A549 (cell line): ENCODE data around the gene MORN1. TPM values are rescaled to one million over a fixed set of nuclear protein-coding genes. Genes with fewer than 3 reads are reported as not detected.

ENCODE experiments used
- ATAC-seq, 2 experiments: fragments of 200-7000 bp in 1 of 2; fragments of >200 bp in 1 of 2; cut with Nextera tagmentation in 1 of 2; cut with Tn5 transposase in 1 of 2; 3 replicates each; pipeline versions ENCODE4 v1.8.0 to v1.9.1; 2018 to 2020; ENCODE audit warnings: mild to moderate bottlenecking in 1 of 2, moderate library complexity in 1 of 2
- CTCF ChIA-PET: fragments of 300-600 bp; sonication (Branson Sonifier 250); formaldehyde crosslinking; extraction: SDS; loops from one replicate; lab custom pipeline; 2021; ENCODE audit warnings: antibody characterized with exemption, inconsistent platforms; lab: Yijun Ruan, JAX
- POLR2A ChIA-PET: fragments of 350-600 bp; formaldehyde crosslinking; extraction: SDS; loops from one replicate; lab custom pipeline; 2021; ENCODE audit warnings: antibody characterized with exemption, inconsistent platforms; lab: Yijun Ruan, JAX
- DNase-seq, 2 experiments: peaks; one replicate each; pipeline versions ENCODE4 v3.0.0 to v3.0.0-alpha.2; 2011 to 2016; ENCODE audit warnings: low read depth in 1 of 2, low spot score in 1 of 2
- FAIRE-seq: peaks from 2 replicates; lab custom pipeline; 2011; peaks lifted over from hg19 to GRCh38; lab: Jason Lieb, UNC
- H3K27ac ChIP-seq, 2 experiments: fragments of >200 bp; sonication (Bioruptor Twin); formaldehyde crosslinking; 3 replicates each; pipeline ENCODE4 v1.5.1; 2016 to 2017
- H3K4me1 ChIP-seq: fragments of >200 bp; sonication (Bioruptor Twin); formaldehyde crosslinking; 3 replicates; pipeline ENCODE4 v1.6.1; 2016
- H3K4me2 ChIP-seq: fragments of >200 bp; sonication (Bioruptor Twin); formaldehyde crosslinking; 3 replicates; pipeline ENCODE4 v1.6.1; 2016
- H3K4me3 ChIP-seq: fragments of >200 bp; sonication (Bioruptor Twin); formaldehyde crosslinking; 3 replicates; pipeline ENCODE4 v1.5.1; 2016
- H3K9me3 ChIP-seq: fragments of >200 bp; sonication (Bioruptor Twin); formaldehyde crosslinking; 3 replicates; pipeline ENCODE4 v1.6.1; 2016
- CHD2 ChIP-seq: fragments of 150-350 bp; IDR thresholded peaks from 2 replicates; pipeline ENCODE4 v1.6.1; 2014; ENCODE audit warnings: low read length; ENCODE audit not compliant: partially characterized antibody
- EHF ChIP-seq: fragments of 250-450 bp; sonication (Bioruptor Pico); IDR thresholded peaks from 2 replicates; pipeline ENCODE4 v1.5.0; 2020; ENCODE audit warnings: mild to moderate bottlenecking
- HEYL ChIP-seq: fragments of 250-450 bp; sonication (Bioruptor Pico); IDR thresholded peaks from 2 replicates; pipeline ENCODE4 v1.8.0; 2021; ENCODE audit warnings: mild to moderate bottlenecking, moderate library complexity
- JUN ChIP-seq, 2 experiments: fragments of >200 bp; sonication (Bioruptor Twin); formaldehyde crosslinking; IDR thresholded peaks; 2 replicates in 1 of 2; 3 replicates in 1 of 2; pipeline ENCODE4 v1.6.1; 2016 to 2017
- KDM5A ChIP-seq: fragments of 200-600 bp; sonication (generic); IDR thresholded peaks from 2 replicates; pipeline ENCODE4 v1.6.1; 2016; ENCODE audit warnings: antibody characterized with exemption, mild to moderate bottlenecking
- MYC ChIP-seq: IDR thresholded peaks from 2 replicates; pipeline ENCODE4 v1.6.1; 2012; ENCODE audit warnings: mild to moderate bottlenecking, inconsistent platforms, low read length, improper control_type of control experiment, borderline replicate concordance
- PHF8 ChIP-seq: fragments of 200-600 bp; sonication (generic); IDR thresholded peaks from 2 replicates; pipeline ENCODE4 v1.6.1; 2016; ENCODE audit warnings: low read depth, mild to moderate bottlenecking, antibody characterized with exemption, moderate library complexity, borderline replicate concordance
- RCOR1 ChIP-seq: fragments of 150-350 bp; IDR thresholded peaks from 2 replicates; pipeline ENCODE4 v1.6.1; 2014; ENCODE audit warnings: antibody characterized with exemption, low read length, low read depth
- RFX5 ChIP-seq: fragments of 450-650 bp; IDR thresholded peaks from 2 replicates; pipeline ENCODE4 v1.7.1; 2014; ENCODE audit warnings: antibody characterized with exemption, mild to moderate bottlenecking, moderate library complexity
- RNF2 ChIP-seq: fragments of 200-600 bp; sonication (generic); IDR thresholded peaks from 2 replicates; pipeline ENCODE4 v1.6.1; 2016; ENCODE audit warnings: low read depth, mild to moderate bottlenecking, antibody characterized with exemption, moderate library complexity, borderline replicate concordance
- TP53 ChIP-seq: fragments of 250-450 bp; sonication (Bioruptor Pico); IDR thresholded peaks from 2 replicates; pipeline ENCODE4 v1.5.0; 2021; ENCODE audit warnings: mild to moderate bottlenecking, moderate library complexity
- WGBS: methylation state at CpG from one replicate; pipeline ENCODE4 v1.1.6; 2017; ENCODE audit errors: missing lambda C conversion rate; 5-methylcytosine and 5-hydroxymethylcytosine counted together
- polyA plus RNA-seq, 4 experiments: library from polyadenylated mRNA; depleted of rRNA in 3 of 4; stranded (reverse); fragments of >200 nt; fragmentation: RNase III in 1 of 4; extraction: RNeasy Plus Mini Kit Qiagen cat#74134 plus additional on column Dnase treatment in 1 of 4; gene quantifications; 2 replicates in 3 of 4; 3 replicates in 1 of 4; pipeline ENCODE4 v1.2.3, GENCODE V29; 2011 to 2017
- TF ChIP-seq, protein P1 (sequence below): fragments of >200 bp; sonication (Bioruptor Twin); formaldehyde crosslinking; IDR thresholded peaks from 2 replicates; pipeline ENCODE4 v1.6.1; 2016
- TF ChIP-seq, protein P2 (sequence below): fragments of 250-450 bp; sonication (Bioruptor Pico); IDR thresholded peaks from 2 replicates; pipeline ENCODE4 v1.5.0; 2020; ENCODE audit warnings: low read depth, mild to moderate bottlenecking, moderate library complexity
- TF ChIP-seq, protein P3 (sequence below): fragments of >200 bp; sonication (Bioruptor Twin); formaldehyde crosslinking; IDR thresholded peaks from 3 replicates; pipeline ENCODE4 v1.5.1; 2016

The MORN1 gene
- polyA plus RNA-seq, 2 of the 4 experiments (the other 2 are of a cell fraction): 6.9 to 8.9 TPM

DNA sequence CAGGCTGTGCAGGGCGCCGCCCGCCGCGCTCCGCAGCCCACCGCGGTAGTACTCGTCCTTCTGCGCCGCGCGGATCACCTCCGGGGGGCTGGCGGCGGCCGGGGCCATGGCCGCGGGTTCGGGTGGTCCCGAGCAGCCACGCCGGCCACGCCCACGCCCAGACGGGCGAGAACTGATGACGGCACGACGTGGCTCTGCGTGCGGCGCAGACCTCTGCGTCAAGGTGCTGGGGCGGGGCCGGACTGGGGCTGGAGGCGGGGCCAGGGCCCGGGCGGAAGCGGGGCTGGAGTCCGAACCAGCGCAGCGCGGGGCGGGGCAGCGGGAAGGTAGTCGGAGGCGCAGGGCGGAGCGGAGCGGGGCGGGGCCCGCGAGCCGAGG is 21.0 kb upstream of the MORN1 start, which contains the start of gene PEX10:
TSS of gene PEX10 (minus strand) at position 170 of the 378 bp plus-strand sequence. CDS start at position 108, 62 bp downstream.
- DNase-seq: peak; percentile 56 to 93

GRCh38 chr1:2411801-2412394 is 20.5 kb upstream of the MORN1 start:
- Histone ChIP-seq H3K4me2 (peak overlapping the region; percentile 97), H3K27ac (peak overlapping the region; percentile 91 to 95), H3K4me3 (peak overlapping the region; percentile 80), H3K9me3 (no peaks in the 10 kb centered on the region), H3K4me1 (peaks cover 16% of the 10 kb centered on the region)
- FAIRE-seq (no peak), ATAC-seq (peak; percentile 14 to 45; a peak in 5 of 6 replicates), DNase-seq (peak; percentile 27 to 29)
- CTCF ChIA-PET: interaction anchor here (0.8 to 1.7 kb wide), 2 partner anchors 135 to 217 kb away, joined by 3 to 4 read pairs; no protein-coding TSS in a partner anchor
- TF ChIP-seq EHF (CRISPR knock-in tag) (no peak), CHD2 (no peak), RNF2 (no peak), RCOR1 (no peak), PHF8 (peak; percentile 78; the same call in 1 of the 2 replicates)
- TF ChIP-seq, protein P1, sequence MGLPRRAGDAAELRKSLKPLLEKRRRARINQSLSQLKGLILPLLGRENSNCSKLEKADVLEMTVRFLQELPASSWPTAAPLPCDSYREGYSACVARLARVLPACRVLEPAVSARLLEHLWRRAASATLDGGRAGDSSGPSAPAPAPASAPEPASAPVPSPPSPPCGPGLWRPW: no peak
- POLR2A ChIA-PET: no interaction called here
- WGBS: no CpG with 5 or more reads among the region's 38 CpGs

More for the DNA sequence above, 21.0 kb upstream of the MORN1 start, which contains the start of gene PEX10:
- Histone ChIP-seq H3K9me3 (no peaks in the 10 kb centered on the region), H3K4me2 (peak within 1 kb of the TSS; percentile 98), H3K27ac (peak within 1 kb of the TSS; percentile 93 to 95)
- no CpG with 5 or more reads among the region's 55 CpGs for WGBS
- ATAC-seq (peak; percentile 65 to 79), FAIRE-seq (no peak)
- TF ChIP-seq JUN (IDR thresholded peaks at IDR 0.05) (peak; percentile 16 to 73; a peak in 1 of 5 replicates), MYC (0 out of 2 replicates have a peak, but pooled peaks have one; percentile 54), RFX5 (no peak), KDM5A (peak; percentile 27; the same call in 1 of the 2 replicates)
- TF ChIP-seq, all 56 proteins: peak for 3
- Histone ChIP-seq H3K4me3 (peak within 1 kb of the TSS; percentile 80), H3K4me1 (peaks cover 16% of the 10 kb centered on the region)
- CTCF ChIA-PET: interaction anchor here (1.7 to 1.8 kb wide), 2 partner anchors 135 to 217 kb away, joined by 4 to 16 read pairs; no protein-coding TSS in a partner anchor
- POLR2A ChIA-PET: interaction anchor here (1.0 to 1.5 kb wide), 3 partner anchors 10 to 217 kb away, joined by 3 to 4 read pairs (median 3); partner anchors contain the start of gene FAAP20

DNA sequence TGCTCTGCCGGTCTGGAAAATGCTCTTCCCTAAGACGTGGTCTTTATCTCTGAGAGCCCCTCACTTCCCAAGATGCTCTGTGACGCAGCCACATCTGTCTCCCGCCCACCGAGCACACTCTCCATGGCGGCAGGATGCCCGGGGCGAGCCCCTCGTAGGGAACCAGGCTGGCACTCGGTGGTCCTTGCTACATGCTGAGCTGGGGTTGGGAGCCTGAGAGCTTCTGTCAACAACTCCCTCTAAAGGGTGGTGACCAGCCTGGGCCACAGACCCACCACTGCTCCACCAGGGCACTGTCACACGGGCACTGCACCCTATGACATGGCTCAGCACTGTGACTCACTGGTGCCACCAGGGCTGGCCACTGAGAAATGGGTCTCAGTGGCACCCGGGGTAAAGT is 18.4 kb upstream of the MORN1 start:
- Histone ChIP-seq H3K9me3 (no peaks in the 10 kb centered on the region), H3K4me2 (no peak overlapping the region), H3K27ac (no peak overlapping the region), H3K4me1 (peaks cover 16% of the 10 kb centered on the region), H3K4me3 (no peak overlapping the region)
- DNase-seq: no peak
- POLR2A ChIA-PET: interaction anchor here (0.6 kb wide), 1 partner anchor 967 kb away, joined by 3 read pairs; no protein-coding TSS in a partner anchor
- CTCF ChIA-PET: interaction anchor here (0.6 to 1.2 kb wide), 4 partner anchors 34 to 215 kb away, joined by 3 to 4 read pairs (median 3); partner anchors contain the start of gene FAAP20
- no peak for FAIRE-seq
- ATAC-seq: no peak
- WGBS: 91% methylated on average over 10 of the region's 12 CpGs
- TF ChIP-seq HEYL: no peak
- TF ChIP-seq TP53 (CRISPR knock-in tag): no peak
- TF ChIP-seq, protein P2, sequence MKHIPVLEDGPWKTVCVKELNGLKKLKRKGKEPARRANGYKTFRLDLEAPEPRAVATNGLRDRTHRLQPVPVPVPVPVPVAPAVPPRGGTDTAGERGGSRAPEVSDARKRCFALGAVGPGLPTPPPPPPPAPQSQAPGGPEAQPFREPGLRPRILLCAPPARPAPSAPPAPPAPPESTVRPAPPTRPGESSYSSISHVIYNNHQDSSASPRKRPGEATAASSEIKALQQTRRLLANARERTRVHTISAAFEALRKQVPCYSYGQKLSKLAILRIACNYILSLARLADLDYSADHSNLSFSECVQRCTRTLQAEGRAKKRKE (CRISPR knock-in tag): no peak
- TF ChIP-seq, protein P3, sequence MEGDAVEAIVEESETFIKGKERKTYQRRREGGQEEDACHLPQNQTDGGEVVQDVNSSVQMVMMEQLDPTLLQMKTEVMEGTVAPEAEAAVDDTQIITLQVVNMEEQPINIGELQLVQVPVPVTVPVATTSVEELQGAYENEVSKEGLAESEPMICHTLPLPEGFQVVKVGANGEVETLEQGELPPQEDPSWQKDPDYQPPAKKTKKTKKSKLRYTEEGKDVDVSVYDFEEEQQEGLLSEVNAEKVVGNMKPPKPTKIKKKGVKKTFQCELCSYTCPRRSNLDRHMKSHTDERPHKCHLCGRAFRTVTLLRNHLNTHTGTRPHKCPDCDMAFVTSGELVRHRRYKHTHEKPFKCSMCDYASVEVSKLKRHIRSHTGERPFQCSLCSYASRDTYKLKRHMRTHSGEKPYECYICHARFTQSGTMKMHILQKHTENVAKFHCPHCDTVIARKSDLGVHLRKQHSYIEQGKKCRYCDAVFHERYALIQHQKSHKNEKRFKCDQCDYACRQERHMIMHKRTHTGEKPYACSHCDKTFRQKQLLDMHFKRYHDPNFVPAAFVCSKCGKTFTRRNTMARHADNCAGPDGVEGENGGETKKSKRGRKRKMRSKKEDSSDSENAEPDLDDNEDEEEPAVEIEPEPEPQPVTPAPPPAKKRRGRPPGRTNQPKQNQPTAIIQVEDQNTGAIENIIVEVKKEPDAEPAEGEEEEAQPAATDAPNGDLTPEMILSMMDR: no peak
